ENCODE results near the gene NHSL2.

DNA sequence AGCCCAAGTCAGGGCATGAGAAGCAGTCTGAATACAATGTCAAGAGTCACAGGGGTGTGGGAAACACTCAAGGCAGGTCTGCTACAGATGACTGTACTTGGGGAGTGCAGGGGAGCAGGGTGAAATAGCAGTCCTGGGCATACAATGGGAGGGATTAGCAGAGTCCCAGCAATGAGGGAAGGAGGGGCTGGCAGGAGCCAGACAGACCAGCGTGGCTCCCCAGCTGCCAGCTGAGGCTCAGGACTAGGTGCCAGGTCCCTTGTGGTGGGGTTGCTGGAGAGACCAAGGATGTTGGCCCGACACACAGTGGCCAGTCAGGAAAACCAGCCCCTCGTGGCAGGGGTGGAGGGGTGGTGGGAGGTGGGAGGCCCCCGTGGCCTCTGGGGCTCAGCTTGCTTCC is 134.5 kb downstream of the NHSL2 start:
- no peak for TF ChIP-seq MYC (IDR thresholded peaks at IDR 0.05; ENCODE audit: low read depth, low read length)
- no peak for TF ChIP-seq POLR2A (IDR thresholded peaks at IDR 0.05; ENCODE audit: extremely low read depth, insufficient read length)

Measured in NB4 (cell line).